HUES6 (cell line): ENCODE data around the gene IL5RA.

Experiments used
- H3K27ac ChIP-seq: 2 replicates; pipeline ENCODE4 v1.7.0; 2013; ENCODE audit warnings: low read depth, mild to moderate bottlenecking, low read length, inconsistent platforms
- H3K27me3 ChIP-seq: 2 replicates; pipeline ENCODE4 v1.6.1; 2013; ENCODE audit warnings: low read length; ENCODE audit not compliant: control insufficient read depth, insufficient read depth
- H3K36me3 ChIP-seq: 2 replicates; pipeline ENCODE4 v1.6.1; 2013; ENCODE audit warnings: low read length; ENCODE audit not compliant: control insufficient read depth, insufficient read depth
- H3K4me1 ChIP-seq: 2 replicates; pipeline ENCODE4 v1.6.1; 2013; ENCODE audit warnings: low read length; ENCODE audit not compliant: control insufficient read depth, insufficient read depth
- H3K4me3 ChIP-seq: 2 replicates; pipeline ENCODE4 v1.5.1; 2013; ENCODE audit warnings: low read depth, low read length
- H3K9ac ChIP-seq: one replicate; pipeline ENCODE4 v1.6.1; 2013; ENCODE audit warnings: mild to moderate bottlenecking, low read length
- H3K9me3 ChIP-seq: 2 replicates; pipeline ENCODE4 v1.6.1; 2013; ENCODE audit warnings: low read depth, low read length; ENCODE audit not compliant: control insufficient read depth, insufficient read depth

Gene IL5RA

GRCh38 chr3:3127432-3128010 is 17.3 kb upstream of the IL5RA start:
- H3K9ac ChIP-seq = peak overlapping the region; percentile 100
- H3K4me1 ChIP-seq = peaks cover 7% of the 10 kb centered on the region; the same call in 1 of the 2 replicates
- H3K4me3 ChIP-seq = peak overlapping the region; percentile 99
- H3K27me3 ChIP-seq = no peaks in the 10 kb centered on the region
- H3K36me3 ChIP-seq = peaks cover 28% of the 10 kb centered on the region
- H3K9me3 ChIP-seq = no peaks in the 10 kb centered on the region
- peak overlapping the region; percentile 98 for H3K27ac ChIP-seq

GRCh38 chr3:3126477-3127431 is 16.6 kb upstream of the IL5RA start, which contains the start of gene TRNT1:
TSS of gene TRNT1 (plus strand) at chr3:3126940. CDS start at chr3:3129041, 2,101 bp downstream.
- peaks cover 28% of the 10 kb centered on the region for H3K36me3 ChIP-seq
- no peaks in the 10 kb centered on the region for H3K27me3 ChIP-seq
- peak within 1 kb of the TSS; percentile 98 for H3K27ac ChIP-seq
- H3K4me3 ChIP-seq = peak within 1 kb of the TSS; percentile 99
- H3K9me3 ChIP-seq = no peaks in the 10 kb centered on the region
- peak within 1 kb of the TSS; percentile 100 for H3K9ac ChIP-seq
- H3K4me1 ChIP-seq = peaks cover 7% of the 10 kb centered on the region; the same call in 1 of the 2 replicates

GRCh38 chr3:3125977-3126376 is 15.8 kb upstream of the IL5RA start:
- H3K4me3 ChIP-seq = peak overlapping the region; percentile 99

DNA sequence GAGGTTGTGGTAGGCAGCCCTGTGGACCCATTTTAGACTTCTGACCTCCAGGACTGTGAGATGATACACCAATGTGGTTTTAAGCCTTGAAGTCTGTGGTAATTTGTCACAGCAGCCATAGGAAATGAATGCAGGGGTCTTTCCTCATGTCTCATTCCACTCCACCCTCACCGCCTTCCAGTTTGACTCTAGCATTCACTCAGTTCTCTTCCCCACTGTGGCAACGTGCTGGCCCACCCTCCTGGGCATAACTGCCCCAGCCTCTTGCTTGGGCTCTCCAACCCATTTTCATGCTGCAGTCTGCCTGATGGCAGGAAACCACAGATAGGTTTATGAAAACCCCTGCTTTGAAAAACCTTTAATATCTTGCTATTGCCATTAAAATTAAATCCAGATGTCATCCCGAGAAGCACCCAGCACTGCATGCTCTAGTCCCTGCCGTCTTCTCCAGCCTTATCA is 9.2 kb upstream of the IL5RA start:
- no peak overlapping the region for H3K4me3 ChIP-seq
- H3K9ac ChIP-seq = no peak overlapping the region
- no peaks in the 10 kb centered on the region for H3K4me1 ChIP-seq
- no peak overlapping the region for H3K27ac ChIP-seq
- H3K9me3 ChIP-seq = no peaks in the 10 kb centered on the region
- H3K27me3 ChIP-seq = no peaks in the 10 kb centered on the region
- H3K36me3 ChIP-seq = no peaks in the 10 kb centered on the region

More at GRCh38 chr3:3125977-3126376, 15.8 kb upstream of the IL5RA start:
- H3K9ac ChIP-seq = peak overlapping the region; percentile 75
- no peaks in the 10 kb centered on the region for H3K27me3 ChIP-seq
- peaks cover 7% of the 10 kb centered on the region; the same call in 1 of the 2 replicates for H3K4me1 ChIP-seq
- no peaks in the 10 kb centered on the region for H3K9me3 ChIP-seq
- H3K36me3 ChIP-seq = peaks cover 25% of the 10 kb centered on the region
- H3K27ac ChIP-seq = peak overlapping the region; percentile 54; the same call in 1 of the 2 replicates

GRCh38 chr3:3117651-3118050 is 7.5 kb upstream of the IL5RA start:
- Histone ChIP-seq H3K27ac (no peak overlapping the region), H3K9ac (no peak overlapping the region), H3K36me3 (no peaks in the 10 kb centered on the region), H3K4me1 (no peaks in the 10 kb centered on the region), H3K4me3 (no peak overlapping the region), H3K27me3 (no peaks in the 10 kb centered on the region), H3K9me3 (no peaks in the 10 kb centered on the region)

DNA sequence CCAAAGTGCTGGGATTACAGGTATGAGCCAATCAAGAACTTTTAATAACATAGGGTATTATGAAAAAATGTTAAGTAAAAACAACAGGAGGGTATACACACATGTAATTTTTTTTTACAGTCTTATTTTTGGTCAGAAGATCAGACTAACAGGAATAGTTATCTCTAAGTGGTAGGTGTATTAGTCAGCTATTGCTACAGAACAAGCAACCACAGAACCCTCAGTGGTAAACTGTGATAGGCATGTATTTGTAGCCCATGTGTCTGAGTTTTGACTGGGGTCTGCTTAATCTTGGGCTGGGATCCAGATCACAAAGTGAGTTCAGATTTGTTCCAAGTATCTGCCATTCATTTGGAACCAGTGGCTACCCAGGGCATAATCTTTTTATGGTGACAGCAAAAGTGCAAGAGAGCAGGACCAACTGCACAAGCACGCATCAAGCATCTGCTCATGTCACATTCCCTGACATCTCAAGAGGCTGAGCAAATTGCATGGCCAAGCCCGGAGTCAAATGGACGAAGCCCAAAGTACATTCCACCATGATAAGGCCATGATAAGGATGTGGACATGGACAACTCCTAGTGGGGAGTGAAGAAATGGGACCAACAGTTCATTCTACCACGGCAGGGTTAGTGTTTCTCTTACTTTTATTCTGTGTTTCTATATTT is 3.0 kb upstream of the IL5RA start:
- Histone ChIP-seq H3K4me3 (no peak overlapping the region), H3K27ac (no peak overlapping the region), H3K9me3 (no peaks in the 10 kb centered on the region), H3K27me3 (no peaks in the 10 kb centered on the region), H3K9ac (no peak overlapping the region), H3K4me1 (peaks cover 16% of the 10 kb centered on the region), H3K36me3 (no peaks in the 10 kb centered on the region)

- no peaks in the 10 kb centered on the region for H3K9me3 ChIP-seq
- no peaks in the 10 kb centered on the region for H3K27me3 ChIP-seq
- H3K27ac ChIP-seq = no peak overlapping the region
- peaks cover 16% of the 10 kb centered on the region for H3K4me1 ChIP-seq
- H3K9ac ChIP-seq = no peak overlapping the region
- no peaks in the 10 kb centered on the region for H3K36me3 ChIP-seq
- H3K4me3 ChIP-seq = no peak overlapping the region
These were observed 681 bp upstream of the IL5RA start for GRCh38 chr3:3110749-3111361.

GRCh38 chr3:3109407-3110298 is 521 bp downstream of the IL5RA start:
- no peaks in the 10 kb centered on the region for H3K27me3 ChIP-seq

DNA sequence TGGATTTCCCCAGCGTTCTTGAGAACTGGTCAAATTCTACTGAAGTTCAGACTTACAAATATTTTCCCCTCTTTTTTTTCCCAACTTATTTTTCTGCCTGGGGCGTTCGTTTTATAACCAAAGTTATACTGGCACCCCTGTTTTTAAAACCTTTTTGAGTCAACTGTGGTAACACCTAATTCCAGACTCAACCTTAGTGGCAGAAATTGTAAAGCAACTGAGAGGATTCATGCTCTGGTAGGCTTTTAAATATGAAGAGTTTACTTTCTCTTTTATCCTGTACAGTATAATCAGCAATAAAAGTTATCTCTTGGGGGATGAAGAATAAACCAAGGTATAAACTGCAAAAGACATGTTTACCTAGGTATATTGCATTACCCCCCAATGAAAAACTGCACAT is 2.3 kb downstream of the IL5RA start:
- Histone ChIP-seq H3K4me1 (peaks cover 16% of the 10 kb centered on the region), H3K9ac (no peak overlapping the region), H3K27me3 (no peaks in the 10 kb centered on the region), H3K9me3 (no peaks in the 10 kb centered on the region), H3K27ac (no peak overlapping the region), H3K36me3 (no peaks in the 10 kb centered on the region), H3K4me3 (no peak overlapping the region)

More at GRCh38 chr3:3109407-3110298, 521 bp downstream of the IL5RA start:
- no peak overlapping the region for H3K27ac ChIP-seq
- H3K36me3 ChIP-seq = no peaks in the 10 kb centered on the region
- H3K4me3 ChIP-seq = no peak overlapping the region
- H3K9me3 ChIP-seq = no peaks in the 10 kb centered on the region
- H3K9ac ChIP-seq = peak overlapping the region; percentile 49
- H3K4me1 ChIP-seq = peaks cover 16% of the 10 kb centered on the region

- Histone ChIP-seq H3K9ac (no peak overlapping the region), H3K9me3 (no peaks in the 10 kb centered on the region), H3K4me1 (peaks cover 16% of the 10 kb centered on the region), H3K4me3 (no peak overlapping the region), H3K27ac (no peak overlapping the region), H3K36me3 (no peaks in the 10 kb centered on the region), H3K27me3 (no peaks in the 10 kb centered on the region)
These were observed 3.0 kb downstream of the IL5RA start for GRCh38 chr3:3107181-3107580.
